Gastroesophageal sphincter (tissue), 4 donors: ENCODE results near the gene SCRN1. TPM values are rescaled to one million over a fixed set of nuclear protein-coding genes. Genes with fewer than 3 reads are reported as not detected.
A peak's percentile ranks its signal among the peaks of the same experiment; 100 is the strongest.

Experiments used
- ATAC-seq: fragments of 150-250 bp; one replicate; pipeline ENCODE4 v1.9.1; 2016; ENCODE audit warnings: mild to moderate bottlenecking, moderate library complexity
- H3K27ac ChIP-seq, 4 donors: fragments of 200-600 bp; sonication (generic) in 3 of 4; 1 replicate in 3 of 4; 2 replicates in 1 of 4; pipeline ENCODE4 v1.5.1; 2016 to 2019
- H3K27me3 ChIP-seq: fragments of 200-600 bp; sonication (generic); one replicate; pipeline ENCODE4 v1.5.1; 2019
- H3K36me3 ChIP-seq, 2 donors: fragments of 200-600 bp; sonication (generic); one replicate each; pipeline ENCODE4 v1.5.1; 2019; ENCODE audit warnings: control low read depth in 1 of 2
- H3K4me1 ChIP-seq, 3 donors: fragments of 200-600 bp; sonication (generic); 1 replicate in 2 of 3; 2 replicates in 1 of 3; pipeline ENCODE4 v1.5.1; 2016 to 2019; ENCODE audit warnings: control low read depth in 2 of 3
- H3K4me3 ChIP-seq, 2 donors: fragments of 200-600 bp; sonication (generic); one replicate each; pipeline ENCODE4 v1.5.1; 2019; ENCODE audit warnings: mild to moderate bottlenecking in 1 of 2, moderate library complexity in 1 of 2
- H3K9me3 ChIP-seq, 3 donors: fragments of 200-600 bp; sonication (generic); one replicate each; pipeline ENCODE4 v1.5.1; 2017 to 2019; ENCODE audit warnings: control low read depth in 2 of 3
- EP300 ChIP-seq: sonication (generic); formaldehyde crosslinking; IDR thresholded peaks from one replicate; pipeline ENCODE4 v1.6.1; 2017; ENCODE audit warnings: antibody characterized with exemption, mild to moderate bottlenecking
- POLR2A ChIP-seq, 2 donors: fragments of 450-650 bp; IDR thresholded peaks; one replicate each; pipeline ENCODE4 v1.6.1; 2017; ENCODE audit warnings: antibody characterized with exemption in 2 of 2, mild to moderate bottlenecking in 2 of 2, moderate library complexity in 1 of 2
- POLR2AphosphoS5 ChIP-seq: sonication (generic); formaldehyde crosslinking; IDR thresholded peaks from one replicate; pipeline ENCODE4 v1.6.1; 2017; ENCODE audit warnings: antibody characterized with exemption
- WGBS, 2 donors: methylation state at CpG; one replicate each; pipeline ENCODE4 v1.1.5; 2018; ENCODE audit warnings: low coverage in 1 of 2; 5-methylcytosine and 5-hydroxymethylcytosine counted together
- total RNA-seq, 4 donors: library from RNA; depleted of rRNA; stranded (reverse); fragments of >200 nt; gene quantifications; one replicate each; pipeline ENCODE4 v1.1.0, GENCODE V29; 2016
- TF ChIP-seq, protein P1 (sequence below), 4 experiments: fragments of 200-600 bp in 2 of 4; fragments of 450-650 bp in 2 of 4; sonication (generic) in 1 of 4; IDR thresholded peaks; one replicate each; pipeline ENCODE4 v1.5.1; 2017 to 2019; ENCODE audit warnings: antibody characterized with exemption in 4 of 4, mild to moderate bottlenecking in 2 of 4, moderate library complexity in 2 of 4

SCRN1 gene
- total RNA-seq, 4 donors from 2014 or later = 103 to 121 (median 112) TPM

DNA sequence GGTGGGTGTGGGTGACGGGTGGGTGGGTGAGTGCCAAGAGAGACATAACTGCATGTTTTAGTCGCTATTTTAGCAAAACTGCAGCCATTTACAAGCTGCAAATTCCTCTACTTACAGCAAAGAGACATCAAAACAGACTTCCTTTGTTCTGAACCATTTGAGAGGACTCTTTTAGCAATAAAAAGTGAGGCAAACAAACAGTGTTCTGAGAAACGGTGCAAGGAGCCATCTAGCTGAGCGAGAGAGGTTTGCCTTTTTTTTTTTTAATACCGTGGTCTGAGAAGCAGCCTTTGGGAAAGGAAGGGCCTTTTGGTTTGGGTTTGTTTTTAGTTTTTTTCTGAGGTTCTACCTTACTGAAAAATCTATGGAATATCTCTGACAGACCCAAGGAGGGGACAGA, 62.9 kb downstream of the SCRN1 start:
- H3K4me1 ChIP-seq = no peaks in the 10 kb centered on the region
- H3K36me3 ChIP-seq = peaks cover 0 to 85% of the 10 kb centered on the region in 2 donors
- no peak for ATAC-seq
- H3K4me3 ChIP-seq = no peak overlapping the region
- H3K27ac ChIP-seq = no peak overlapping the region
- 66 to 74% methylated on average over 5 of the region's 5 CpGs for WGBS, 2 donors
- no peak for TF ChIP-seq POLR2A (IDR thresholded peaks at IDR 0.05)
- no peak for TF ChIP-seq POLR2AphosphoS5
- TF ChIP-seq EP300 = no peak
- TF ChIP-seq, protein P1, sequence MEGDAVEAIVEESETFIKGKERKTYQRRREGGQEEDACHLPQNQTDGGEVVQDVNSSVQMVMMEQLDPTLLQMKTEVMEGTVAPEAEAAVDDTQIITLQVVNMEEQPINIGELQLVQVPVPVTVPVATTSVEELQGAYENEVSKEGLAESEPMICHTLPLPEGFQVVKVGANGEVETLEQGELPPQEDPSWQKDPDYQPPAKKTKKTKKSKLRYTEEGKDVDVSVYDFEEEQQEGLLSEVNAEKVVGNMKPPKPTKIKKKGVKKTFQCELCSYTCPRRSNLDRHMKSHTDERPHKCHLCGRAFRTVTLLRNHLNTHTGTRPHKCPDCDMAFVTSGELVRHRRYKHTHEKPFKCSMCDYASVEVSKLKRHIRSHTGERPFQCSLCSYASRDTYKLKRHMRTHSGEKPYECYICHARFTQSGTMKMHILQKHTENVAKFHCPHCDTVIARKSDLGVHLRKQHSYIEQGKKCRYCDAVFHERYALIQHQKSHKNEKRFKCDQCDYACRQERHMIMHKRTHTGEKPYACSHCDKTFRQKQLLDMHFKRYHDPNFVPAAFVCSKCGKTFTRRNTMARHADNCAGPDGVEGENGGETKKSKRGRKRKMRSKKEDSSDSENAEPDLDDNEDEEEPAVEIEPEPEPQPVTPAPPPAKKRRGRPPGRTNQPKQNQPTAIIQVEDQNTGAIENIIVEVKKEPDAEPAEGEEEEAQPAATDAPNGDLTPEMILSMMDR (IDR thresholded peaks at IDR 0.05) = no peak
- no peaks in the 10 kb centered on the region for H3K27me3 ChIP-seq
- no peaks in the 10 kb centered on the region for H3K9me3 ChIP-seq

DNA sequence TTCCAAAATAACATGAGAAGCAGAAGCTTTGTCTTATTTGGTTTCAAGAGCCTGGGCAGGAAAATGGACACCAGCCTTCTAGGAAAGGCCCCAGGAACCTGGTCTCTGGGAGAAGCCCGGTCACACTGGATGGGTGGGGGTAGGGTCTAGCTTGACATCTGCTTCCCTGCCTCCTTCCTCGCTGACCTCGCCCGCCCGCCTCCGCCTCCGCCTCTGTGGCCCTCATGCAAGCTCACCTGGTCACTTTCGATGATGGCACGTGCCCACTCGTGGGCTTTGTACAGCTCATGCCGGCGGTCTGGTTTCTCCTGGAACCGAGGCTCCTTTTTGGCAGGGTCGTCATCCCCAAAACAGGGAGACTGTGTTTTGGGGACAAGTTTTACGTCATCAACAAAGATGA, 63.4 kb downstream of the SCRN1 start:
- WGBS, 2 donors = 79 to 80% methylated on average over 1 to 3 of the region's 15 CpGs

DNA sequence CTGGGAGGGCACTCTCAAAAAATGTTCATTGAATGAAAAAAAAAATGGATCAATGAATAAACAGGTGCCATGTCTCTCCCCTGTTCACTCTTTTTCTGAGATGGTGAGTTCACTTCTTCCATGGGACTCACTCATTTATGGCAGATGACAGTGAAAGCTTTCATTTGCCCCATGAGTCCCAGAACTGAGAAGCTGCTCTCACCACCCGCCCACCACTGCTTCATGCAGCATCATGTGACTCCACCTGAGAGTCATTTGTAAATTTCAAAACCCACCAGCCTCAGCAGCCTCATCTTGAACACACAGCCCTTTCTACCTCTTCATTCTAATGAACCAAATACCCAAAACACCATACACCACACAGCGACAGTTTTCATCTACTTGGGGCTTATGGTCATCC, 64.9 kb downstream of the SCRN1 start:
- TF ChIP-seq, protein P1 (IDR thresholded peaks at IDR 0.05) = no peak
- TF ChIP-seq POLR2A (IDR thresholded peaks at IDR 0.05) = no peak
- no peaks in the 10 kb centered on the region for H3K27me3 ChIP-seq
- no peaks in the 10 kb centered on the region for H3K9me3 ChIP-seq
- H3K4me1 ChIP-seq = no peaks in the 10 kb centered on the region
- ATAC-seq = no peak
- no peak overlapping the region for H3K4me3 ChIP-seq
- WGBS, 2 donors = 94 to 100% methylated on average over 1 to 2 of the region's 2 CpGs
- no peak overlapping the region for H3K27ac ChIP-seq
- peaks cover 0 to 88% of the 10 kb centered on the region in 2 donors for H3K36me3 ChIP-seq

More for the DNA sequence above, 63.4 kb downstream of the SCRN1 start:
- no peaks in the 10 kb centered on the region for H3K27me3 ChIP-seq
- H3K36me3 ChIP-seq = peaks cover 0 to 87% of the 10 kb centered on the region in 2 donors
- peak overlapping the region in 1 of 4 donors; percentile 30 for H3K27ac ChIP-seq
- ATAC-seq = no peak
- TF ChIP-seq, protein P1 (IDR thresholded peaks at IDR 0.05) = no peak
- TF ChIP-seq POLR2A (IDR thresholded peaks at IDR 0.05) (no peak), EP300 (no peak), POLR2AphosphoS5 (no peak)
- H3K4me1 ChIP-seq = no peaks in the 10 kb centered on the region
- no peak overlapping the region for H3K4me3 ChIP-seq
- H3K9me3 ChIP-seq = no peaks in the 10 kb centered on the region

DNA sequence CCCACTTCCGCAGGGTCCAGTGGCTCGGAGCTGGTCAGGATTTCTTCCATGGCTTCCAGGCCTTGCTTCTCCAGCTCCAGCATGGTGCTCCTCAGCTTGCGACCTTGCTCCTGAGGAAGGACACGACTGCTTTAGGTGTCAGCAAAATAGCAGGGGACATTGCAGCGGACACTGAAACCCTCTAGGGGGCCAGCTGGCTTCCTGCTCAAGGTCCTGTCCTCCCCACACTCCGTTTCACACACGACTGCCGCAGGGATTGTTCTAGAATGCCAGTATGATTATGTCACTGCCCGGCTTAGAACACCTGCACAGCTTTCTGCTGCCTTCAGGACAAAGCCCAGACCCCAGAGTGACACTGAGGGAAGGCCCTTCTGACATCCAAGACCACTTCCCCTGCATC, 65.6 kb downstream of the SCRN1 start:
- Histone ChIP-seq H3K9me3 (no peaks in the 10 kb centered on the region), H3K4me1 (no peaks in the 10 kb centered on the region), H3K27me3 (no peaks in the 10 kb centered on the region), H3K27ac (no peak overlapping the region), H3K4me3 (no peak overlapping the region), H3K36me3 (peaks cover 0 to 87% of the 10 kb centered on the region in 2 donors)
- TF ChIP-seq POLR2A (IDR thresholded peaks at IDR 0.05) (no peak), EP300 (no peak), POLR2AphosphoS5 (no peak)
- TF ChIP-seq, protein P1 (IDR thresholded peaks at IDR 0.05) = no peak
- WGBS, 2 donors = 65 to 73% methylated on average over 4 to 6 of the region's 9 CpGs
- no peak for ATAC-seq

DNA sequence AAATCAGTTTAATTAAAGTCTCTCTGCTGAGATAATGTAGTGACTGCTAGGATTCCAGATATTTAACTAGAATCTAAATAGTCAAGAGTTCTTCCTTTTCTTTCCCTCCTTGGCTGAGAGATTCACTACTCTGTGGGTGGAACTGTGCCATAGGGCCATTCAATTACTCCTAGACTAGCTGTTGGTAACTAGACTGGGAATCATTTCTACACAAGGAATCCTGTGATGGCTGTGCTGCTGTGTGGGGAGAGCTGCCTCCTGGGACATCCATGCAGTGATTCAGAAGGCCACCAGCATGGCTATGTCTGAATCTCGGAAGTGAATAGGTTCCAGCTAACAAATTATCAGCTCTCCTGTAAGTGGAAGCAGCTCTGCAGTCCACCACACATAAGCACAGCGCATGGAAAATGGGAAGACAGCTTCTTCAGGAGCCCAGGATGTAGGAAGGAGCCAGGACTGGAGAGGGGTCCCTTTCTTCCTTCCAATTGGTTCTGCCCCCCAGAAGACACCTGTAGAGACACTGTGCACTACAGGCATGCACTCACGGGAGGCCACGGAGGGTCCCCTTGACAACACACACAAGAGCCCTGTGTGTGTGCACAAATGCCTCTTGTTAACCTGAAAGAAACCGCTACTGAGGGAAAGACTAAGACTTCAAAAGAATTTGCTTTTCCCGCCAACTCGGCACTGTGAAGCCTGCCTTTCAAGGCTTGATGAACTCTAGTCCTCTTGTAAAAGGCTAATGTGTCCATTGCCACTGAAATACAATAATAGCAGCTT, 66.5 kb downstream of the SCRN1 start:
- no peak for ATAC-seq
- WGBS, 2 donors = 65 to 73% methylated on average over 4 to 5 of the region's 7 CpGs

More for the DNA sequence above, 66.5 kb downstream of the SCRN1 start:
- H3K36me3 ChIP-seq = peaks cover 0 to 84% of the 10 kb centered on the region in 2 donors
- no peak overlapping the region for H3K4me3 ChIP-seq
- H3K4me1 ChIP-seq = no peaks in the 10 kb centered on the region
- no peaks in the 10 kb centered on the region for H3K9me3 ChIP-seq
- H3K27me3 ChIP-seq = no peaks in the 10 kb centered on the region
- TF ChIP-seq EP300 (no peak), POLR2AphosphoS5 (no peak), POLR2A (IDR thresholded peaks at IDR 0.05) (no peak)
- no peak overlapping the region for H3K27ac ChIP-seq
